Inflammatory macrophage treated with lipopolysaccharide for 4 hours (primary cell): Measurements from ENCODE around the gene OMD.

Experiments
- DNase-seq: peaks from one replicate; pipeline ENCODE4 v3.0.0-alpha.2; 2020

Gene OMD

DNA sequence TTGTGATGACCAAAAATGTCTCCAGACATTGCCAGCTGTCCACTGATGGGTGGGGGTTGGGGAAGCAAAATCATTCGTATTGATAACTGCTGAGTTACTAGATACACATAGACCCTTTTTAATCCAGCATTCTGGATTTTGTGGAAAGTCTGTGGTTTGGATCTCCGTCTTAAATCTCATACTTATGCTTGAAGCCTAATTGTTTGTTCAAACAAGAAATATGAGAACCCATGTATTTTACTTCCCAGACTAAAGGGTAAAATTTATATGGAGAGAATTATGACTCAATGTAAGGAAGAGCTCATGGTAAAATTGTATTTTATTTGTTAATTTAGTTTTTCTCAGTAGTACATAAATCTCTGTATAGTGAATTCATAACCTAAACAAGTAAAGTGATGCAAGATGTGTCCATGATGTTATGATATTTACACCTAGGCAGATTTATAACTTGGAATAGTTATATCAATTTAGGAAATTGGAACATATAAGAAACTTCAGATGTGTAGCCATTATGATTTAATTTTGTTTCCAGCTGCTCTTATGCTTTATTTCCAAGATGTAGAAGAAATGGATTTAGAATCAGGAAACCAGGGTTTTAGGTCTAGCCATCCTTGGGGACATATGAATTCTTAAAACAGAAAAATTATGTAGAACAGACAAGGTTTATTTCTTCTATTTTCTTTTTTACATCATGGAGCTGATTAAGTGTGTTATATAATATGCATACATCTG, 15.4 kb downstream of the OMD start:
- DNase-seq: no peak

DNA sequence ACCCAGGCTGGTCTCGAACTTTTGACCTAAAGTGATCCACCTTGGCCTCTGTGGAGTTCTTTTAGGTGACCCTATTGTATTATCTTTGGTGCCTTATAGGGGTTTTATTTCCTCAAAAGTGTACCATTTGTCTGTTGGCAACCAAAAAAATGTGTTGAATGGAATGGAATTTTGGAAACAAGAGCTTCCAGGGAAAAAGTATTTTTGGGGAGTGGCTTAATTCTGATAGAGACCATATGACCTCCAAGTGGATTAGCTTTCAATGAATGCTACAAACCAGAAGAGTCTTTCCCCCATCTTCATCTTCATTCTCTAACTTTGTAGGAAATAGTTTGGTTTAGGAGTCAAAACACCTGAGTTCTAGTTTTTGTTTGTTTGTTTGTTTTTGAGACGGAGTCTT, 16.5 kb downstream of the OMD start:
- no peak for DNase-seq

DNA sequence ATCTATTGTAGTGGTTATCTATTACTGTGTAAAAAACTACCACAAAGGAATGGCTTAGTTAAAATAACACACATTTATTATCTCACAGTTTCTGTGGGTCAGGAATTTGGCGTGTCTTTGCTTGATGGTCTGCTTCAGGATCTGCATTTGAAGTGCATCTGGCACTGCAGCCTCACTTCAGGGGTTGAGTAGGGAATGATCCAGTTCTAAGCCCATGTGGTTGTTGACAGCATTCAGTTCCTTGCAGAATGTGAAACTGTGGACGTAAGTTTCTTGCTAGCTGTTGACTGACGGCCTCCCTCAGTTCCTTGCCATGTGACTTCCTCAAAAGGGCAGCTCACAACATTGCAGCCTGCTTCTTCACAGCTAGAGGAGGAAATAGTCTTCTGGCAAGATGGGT, 17.8 kb downstream of the OMD start:
- peak; percentile 91 for DNase-seq

DNA sequence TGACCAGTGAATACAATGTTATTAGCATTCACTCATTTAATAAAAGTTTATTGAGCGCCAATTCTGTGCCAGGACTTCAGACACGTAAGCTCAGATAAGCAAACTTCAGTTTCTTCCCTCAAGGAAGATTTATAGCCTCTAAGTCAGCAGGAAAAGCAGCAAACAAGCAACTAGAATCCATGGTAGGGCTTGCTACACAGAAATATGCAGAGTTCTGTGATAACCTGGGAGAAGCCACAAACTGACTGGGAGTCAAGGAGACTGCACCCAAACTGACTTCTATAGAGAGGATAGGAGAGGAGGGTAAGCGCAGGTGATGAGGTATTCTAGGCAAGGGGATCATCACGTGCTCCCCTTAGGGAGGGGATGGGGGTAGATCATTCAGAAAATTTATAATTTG, 18.5 kb downstream of the OMD start:
- DNase-seq: no peak

DNA sequence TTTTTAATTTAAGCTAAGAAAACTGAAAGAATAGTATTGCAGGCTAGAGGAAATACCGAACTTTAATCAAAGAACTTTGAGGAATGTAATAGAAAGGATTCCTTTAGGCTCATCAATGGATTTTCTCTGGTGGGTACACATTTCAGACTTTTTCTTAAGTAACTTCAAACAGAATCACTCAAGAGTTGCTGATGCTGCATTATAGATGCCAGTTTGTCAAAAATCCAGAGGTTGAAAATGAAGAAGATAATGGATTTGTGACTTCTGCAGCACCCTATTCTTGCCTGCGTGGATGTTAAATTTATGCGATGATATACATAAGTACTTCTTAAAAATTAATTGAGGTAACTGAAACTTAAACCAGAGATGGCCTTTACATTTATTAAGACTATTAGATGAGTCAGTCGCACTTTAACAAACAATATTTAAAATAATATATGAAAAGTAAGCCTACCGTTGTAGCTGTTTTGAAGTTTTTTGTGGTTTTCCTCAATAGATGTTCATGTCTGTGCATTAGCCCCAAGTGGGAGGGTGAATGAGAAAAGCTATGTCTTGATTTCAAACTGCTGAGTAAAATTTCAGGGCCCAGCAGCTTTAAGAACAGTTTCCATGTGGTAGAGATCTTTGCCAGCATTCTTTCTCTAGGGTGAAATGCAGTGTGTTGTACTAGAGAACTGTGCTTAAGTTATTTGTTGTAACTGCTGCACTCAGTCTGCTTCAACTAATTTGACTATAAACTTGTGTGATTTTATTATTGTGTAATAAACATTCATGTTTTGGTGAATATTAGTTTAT, 20.0 kb downstream of the OMD start, which contains the start of gene OGN:
TSS of gene OGN (minus strand) at position 537 of the 795 bp plus-strand sequence. CDS start 1,171 bp downstream, outside the sequence.
- DNase-seq: no peak

DNA sequence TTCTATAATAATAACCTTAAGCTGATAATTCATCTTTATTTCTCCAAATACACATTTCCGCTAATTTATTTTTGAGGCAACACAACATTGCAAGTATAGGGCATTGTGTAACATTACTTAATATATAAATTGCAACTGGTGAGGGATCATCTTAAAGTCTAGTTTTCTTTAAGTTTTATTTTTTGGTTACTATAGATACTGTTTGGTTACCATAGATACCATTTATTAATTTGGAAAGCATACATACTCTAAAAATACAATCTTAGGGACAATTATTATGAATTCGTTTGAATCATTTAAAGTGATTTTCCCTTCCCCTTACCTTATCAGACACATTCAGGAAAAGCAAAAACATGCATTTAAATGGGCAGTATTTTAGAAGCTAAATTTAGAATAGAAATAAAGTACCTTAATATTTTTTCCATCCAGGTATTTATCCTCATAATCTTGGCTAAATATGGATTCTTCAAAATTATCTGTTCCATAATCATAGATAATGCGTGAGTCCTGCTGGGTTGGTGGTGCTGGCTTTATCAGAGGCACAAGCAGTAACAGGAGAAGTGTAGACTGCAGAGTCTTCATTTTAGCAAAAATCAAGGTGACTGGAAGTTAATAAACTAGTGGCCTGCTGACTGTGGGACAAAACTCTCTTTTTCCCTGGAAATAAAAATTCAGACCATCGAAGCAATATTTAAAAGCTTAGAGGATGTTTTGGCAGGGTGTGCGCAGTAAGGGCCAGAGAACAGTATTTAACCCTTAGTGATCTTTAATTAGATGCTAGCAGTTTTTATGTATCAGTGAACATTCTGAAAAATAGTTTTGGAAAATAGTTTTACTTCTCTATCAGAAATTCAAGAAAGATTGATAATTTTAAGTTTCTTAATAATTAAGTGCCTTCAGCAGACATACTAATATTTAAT, 21.2 kb downstream of the OMD start:
- DNase-seq: no peak

DNA sequence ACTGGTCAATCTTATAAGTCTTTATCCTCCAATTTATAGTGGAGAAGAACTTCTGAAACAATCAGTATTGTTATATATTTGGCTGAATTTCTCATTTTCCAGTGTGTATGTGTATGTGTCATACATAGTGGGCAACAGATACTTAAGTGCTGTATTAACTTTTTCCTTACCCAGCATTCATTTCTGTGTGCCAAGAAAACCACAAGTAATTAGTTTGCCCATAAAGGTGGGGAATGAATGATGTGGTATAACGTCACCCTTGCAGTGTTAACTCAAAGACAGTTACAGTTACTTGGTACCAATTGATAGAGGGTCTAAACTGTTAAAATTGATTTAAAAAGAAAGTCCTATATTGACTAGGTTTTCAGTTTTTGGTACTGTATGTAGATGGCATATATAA, 21.9 kb downstream of the OMD start:
- DNase-seq: no peak

DNA sequence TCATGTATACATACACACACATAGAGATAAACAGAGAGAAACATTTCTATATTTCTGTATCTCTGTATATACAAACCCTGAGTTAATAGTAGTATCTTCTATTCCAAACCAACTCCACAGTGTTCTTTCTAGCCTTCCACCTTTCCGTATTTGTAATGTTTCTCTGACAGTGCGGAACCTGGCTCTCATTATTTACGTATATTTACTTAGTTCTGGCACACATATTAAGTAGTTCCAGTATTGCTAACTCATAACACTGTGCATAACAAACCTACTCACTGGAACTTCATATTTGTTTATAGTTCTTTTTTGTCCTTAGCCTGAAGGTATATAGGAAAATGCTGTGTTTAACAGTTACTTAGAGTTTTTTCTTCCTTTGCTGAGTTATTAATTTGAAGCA, 26.4 kb downstream of the OMD start:
- no peak for DNase-seq

DNA sequence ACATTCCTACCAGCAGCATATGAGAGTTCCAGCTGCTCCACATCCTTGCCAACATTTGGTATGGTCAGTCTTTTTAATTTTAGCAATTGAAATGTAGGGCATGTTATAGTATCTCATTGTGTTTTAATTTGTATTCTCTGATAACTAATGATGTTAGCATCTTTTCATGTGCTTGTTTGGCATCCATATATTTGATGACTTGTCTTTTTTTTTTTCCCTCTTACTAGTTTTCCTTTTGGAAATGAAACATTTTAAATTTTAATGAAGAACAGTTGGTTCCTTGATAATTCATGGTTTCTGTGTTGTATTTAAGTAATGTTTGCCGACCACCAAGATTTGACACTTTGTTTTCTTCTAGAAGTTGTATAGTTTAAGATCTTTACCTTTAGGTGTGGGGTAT, 28.7 kb downstream of the OMD start:
- no peak for DNase-seq

DNA sequence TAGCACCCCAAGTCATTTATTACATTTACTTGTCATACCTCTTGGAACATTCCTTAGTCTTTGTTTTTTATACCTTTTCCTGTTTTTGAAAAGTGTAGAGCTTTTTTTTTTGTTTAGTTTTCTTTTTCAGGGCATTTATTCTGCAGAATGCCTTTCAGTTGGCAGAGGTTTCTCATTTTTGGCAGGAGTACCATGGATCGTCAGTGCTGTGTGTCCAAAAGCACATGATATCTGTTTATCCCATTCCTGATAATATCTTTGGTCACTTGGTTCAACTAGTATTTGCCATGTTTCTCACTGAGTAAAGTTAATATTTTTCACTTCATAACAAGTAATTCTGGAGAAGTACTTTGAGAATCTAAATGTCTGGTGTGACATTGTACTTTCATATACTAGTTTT, 30.6 kb downstream of the OMD start:
- no peak for DNase-seq

DNA sequence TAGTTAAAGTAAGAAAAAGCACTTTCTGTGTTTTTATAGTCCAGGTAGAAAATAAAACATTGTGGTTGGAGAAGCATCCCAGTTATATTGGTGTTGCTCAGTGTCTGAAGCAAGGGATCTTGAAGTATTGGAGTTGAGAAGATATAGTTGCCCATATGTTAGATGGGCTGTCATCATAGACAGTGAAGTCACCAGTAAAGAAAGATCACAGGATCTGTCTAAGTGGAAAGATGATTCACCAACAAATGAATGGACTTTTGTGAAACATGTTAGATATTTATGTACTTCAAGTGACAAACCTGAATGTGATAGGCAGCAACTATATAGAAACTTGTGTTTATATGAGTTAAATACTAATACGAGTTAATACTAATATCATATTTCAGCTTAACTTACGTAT, 31.6 kb downstream of the OMD start:
- peak; percentile 37 for DNase-seq

DNA sequence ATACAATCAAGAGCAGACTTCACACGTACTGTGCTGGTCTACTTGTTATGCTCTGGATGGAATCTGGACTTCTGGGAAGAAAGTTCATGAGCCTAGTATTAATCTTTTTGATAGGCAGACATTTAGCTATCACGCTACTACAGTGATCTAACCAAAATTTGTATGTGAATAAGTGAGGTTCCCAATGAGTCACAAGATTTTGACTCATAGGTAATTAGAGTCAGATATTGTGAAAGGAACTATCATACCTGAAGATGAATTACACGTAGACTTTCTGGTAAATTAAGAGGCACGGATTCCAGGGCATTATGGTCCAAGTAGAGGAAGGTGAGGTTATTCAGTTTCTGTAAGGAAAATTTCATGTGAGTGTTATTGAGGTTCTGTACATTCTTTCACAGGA, 38.3 kb downstream of the OMD start:
- no peak for DNase-seq

DNA sequence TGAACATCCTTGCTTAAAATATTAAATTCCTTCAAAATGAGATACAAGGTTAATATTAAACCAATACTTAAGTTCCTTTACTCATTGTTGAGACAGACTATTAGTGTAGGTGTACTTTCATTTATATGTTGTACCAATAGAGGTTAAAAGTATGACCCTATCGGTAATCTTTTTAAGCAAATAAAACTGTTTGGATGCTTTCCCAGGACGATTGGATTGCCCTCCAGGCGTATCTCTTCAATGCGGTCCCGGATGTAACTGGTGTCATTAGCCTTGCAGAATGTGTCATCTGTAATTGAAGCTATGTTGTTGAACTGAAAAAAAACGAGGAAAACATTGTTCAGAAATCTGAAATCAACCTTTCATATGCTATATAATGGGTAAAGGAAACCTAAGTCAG, 38.8 kb downstream of the OMD start:
- no peak for DNase-seq

DNA sequence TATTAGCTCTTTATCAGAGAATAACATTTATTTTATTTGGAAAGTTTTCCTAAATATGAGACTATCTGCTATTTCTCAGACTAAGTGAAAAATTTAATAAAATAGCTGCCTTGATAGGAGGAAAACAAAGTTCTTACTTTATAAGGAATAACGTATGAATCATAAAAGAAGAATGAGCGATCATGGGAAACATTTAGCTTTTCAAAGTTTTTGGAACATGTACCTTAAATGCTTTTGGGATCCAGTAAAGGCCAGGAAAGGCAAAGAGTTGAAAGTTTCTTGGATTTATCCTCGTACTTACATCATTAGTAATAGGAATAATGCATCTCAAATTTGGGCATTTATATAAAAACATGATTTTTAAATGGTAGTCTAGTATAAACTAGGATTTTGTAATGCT, 39.3 kb downstream of the OMD start:
- DNase-seq: no peak

DNA sequence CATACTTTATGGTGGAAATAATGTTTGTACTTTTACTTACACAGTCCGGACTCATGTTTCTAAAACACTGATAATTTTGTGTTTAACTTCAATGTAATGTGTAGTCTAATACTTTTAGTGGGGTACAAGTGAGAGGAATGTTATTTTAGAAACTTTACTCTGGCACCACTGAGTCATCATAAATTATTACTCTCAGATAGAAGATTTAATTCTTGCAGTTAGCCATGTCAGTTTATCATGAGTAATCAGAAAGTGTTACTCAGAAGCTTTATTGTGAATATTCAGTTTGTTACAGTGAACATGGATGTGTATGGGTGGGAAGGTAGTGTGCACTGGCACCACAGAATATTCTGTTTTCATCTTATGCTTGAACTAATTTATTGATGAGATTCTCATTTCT, 39.9 kb downstream of the OMD start:
- DNase-seq: no peak

DNA sequence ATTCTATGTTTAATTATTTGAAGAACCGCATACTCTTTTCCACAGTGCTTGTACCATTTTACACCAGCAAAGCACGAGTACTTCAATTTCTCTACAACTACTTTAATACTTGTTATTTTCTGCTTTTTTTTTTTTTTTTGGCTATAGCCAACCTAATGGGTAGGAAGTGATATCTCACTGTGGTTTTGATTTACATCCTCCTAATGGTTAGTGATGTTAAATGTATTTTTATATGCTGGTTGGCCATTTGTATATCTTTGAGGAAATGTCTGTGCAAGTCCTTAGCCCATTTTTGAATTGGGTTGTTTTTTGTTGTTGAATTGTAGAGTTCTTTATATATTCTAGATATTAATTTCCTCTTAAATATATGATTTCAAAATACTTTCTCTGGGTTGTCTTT, 42.5 kb downstream of the OMD start:
- DNase-seq: no peak

DNA sequence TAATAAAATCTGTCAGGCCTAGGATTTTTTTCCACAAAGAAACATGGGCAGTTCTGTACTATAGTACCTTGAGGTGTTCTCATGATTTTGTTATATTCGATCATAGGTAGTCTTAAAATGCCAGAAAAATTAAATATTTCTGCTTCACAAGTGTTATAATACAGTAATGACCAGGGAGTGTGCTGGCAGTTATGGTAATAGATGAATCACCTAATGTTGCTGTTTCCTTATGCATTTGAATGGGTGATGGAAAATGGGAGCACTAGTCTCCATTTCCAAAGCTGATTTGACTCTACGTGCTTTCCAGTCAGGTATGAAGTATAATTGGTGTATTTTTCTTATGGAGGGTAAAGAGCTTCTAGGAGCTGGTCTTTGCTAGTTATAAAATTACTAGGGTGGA, 43.7 kb downstream of the OMD start:
- no peak for DNase-seq

DNA sequence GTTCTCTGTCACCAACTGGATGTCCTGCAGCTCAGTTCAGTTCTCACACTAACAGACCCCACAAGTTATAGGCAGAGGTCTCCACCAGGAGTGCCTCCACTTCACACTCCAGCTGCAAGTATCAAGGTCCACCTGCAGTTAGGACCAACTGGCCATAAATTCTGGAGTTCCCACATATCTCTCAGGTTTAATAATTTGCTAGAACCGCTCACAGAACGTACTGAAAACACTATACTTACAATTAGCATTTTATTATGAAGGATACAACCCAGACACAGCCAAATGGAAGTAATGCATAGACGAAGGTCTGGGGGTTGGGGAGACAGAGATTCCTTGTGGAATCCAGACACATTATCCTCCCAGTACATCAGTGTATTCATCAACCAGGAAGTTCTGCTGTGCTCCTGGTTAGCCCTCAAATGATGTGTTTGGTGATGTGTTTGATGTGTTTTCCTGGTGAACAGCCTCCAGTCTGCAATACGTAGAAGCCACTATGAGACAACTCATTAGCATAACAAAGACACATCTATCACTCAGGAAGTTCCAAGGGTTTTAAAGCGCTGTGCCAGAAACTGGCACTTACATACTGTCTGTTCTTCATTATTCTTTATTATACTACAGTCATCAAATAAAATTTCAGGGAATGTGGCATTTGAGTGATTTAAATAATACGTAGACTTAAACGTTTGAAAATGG, 45.3 kb downstream of the OMD start:
- DNase-seq: no peak

DNA sequence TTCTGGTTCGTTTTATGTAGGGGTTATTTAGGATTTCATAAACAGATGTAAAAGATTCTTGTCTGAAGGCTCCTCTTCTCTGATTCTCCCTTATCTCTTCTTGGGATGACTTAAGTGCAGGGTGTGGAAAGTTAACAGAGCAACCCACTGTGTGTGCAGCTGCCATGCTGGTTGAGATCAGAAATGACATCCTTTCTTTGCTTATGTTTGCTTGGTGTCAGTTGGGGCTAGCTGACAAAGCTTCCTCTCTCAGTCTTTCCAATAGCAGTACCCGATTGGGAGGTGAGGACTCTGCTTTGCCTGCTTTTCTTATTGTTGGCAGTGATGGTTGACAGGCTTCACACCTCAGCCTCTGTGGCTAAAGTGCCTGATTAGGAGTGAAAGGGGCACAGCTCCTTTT, 46.4 kb downstream of the OMD start:
- no peak for DNase-seq

DNA sequence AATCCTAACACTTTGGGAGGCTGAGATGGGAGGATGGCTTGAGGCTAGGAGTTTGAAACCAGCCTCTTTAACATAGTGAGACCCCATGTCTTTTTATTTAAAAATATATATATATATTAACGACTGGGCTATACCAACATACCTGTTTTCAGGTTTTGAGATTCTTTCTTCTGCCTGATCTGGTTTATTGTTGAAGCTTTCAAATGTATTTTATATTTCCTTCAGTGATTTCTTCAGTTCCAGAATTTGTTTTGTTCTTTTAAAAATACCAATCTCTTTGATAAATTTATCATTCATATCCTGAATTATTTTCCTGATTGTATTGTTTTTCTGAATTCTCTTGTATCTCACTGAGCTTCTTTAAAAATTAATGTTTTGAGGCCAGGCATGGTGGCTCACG, 51.1 kb downstream of the OMD start:
- no peak for DNase-seq

DNA sequence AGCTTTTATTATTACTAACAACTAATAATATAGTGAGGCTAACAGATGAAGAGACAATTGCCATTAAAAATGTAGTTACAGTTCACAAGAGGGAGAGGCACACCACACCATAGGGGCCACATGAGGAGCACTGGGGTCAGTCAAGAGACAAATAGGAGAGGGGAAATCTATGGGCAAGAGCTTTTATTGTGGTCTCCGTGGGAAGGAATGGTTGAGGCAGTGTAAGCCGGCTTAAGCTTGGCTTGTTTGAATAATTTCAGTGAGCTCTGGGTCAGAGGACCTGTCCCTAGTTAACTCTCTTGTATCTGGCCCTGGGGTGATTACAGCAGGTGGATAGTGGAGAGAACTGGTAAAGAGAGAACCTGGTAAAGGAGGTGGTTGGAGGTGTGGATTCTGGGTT, 55.2 kb downstream of the OMD start:
- no peak for DNase-seq
